GM12892 (cell line): ENCODE data around the gene SIK3.

ENCODE experiments used
- POLR2A ChIP-seq: IDR thresholded peaks from 2 replicates; pipeline ENCODE4 v1.6.1; 2011; ENCODE audit warnings: low read depth, low read length, control low read depth
- POLR2AphosphoS5 ChIP-seq: IDR thresholded peaks from 2 replicates; pipeline ENCODE4 v1.6.1; 2011; ENCODE audit warnings: low read depth, low read length, control low read depth

GRCh38 chr11:117089685-117090084 is 8.5 kb downstream of the SIK3 start:
- TF ChIP-seq POLR2A (no peak), POLR2AphosphoS5 (no peak)
